B cell (primary cell): ENCODE results near the gene PPCDC. TPM values are rescaled to one million over a fixed set of nuclear protein-coding genes. Genes with fewer than 3 reads are reported as not detected.

Experiments
- ATAC-seq: fragments of 200-7000 bp; cut with Tn5 transposase; one replicate; pipeline ENCODE4 v1.10.0; 2021; ENCODE audit warnings: low read depth, mild to moderate bottlenecking, moderate number of reproducible peaks, moderate library complexity
- CTCF ChIA-PET: fragments of 350-600 bp; sonication (Branson Sonifier 250); formaldehyde crosslinking; loops from one replicate; lab custom pipeline; 2021; ENCODE audit warnings: antibody characterized with exemption, inconsistent platforms; lab: Charles Lee
- POLR2A ChIA-PET: fragments of 350-600 bp; sonication (Branson Sonifier 250); formaldehyde crosslinking; loops from one replicate; lab custom pipeline; 2021; ENCODE audit warnings: antibody characterized with exemption; lab: Charles Lee
- DNase-seq: peaks from one replicate; pipeline ENCODE4 v3.0.0; 2013
- H2AFZ ChIP-seq: 2 replicates; pipeline ENCODE4 v1.6.1; 2012; ENCODE audit warnings: mild to moderate bottlenecking, low read depth, low read length; ENCODE audit not compliant: insufficient read depth, poor library complexity, severe bottlenecking
- H3K27ac ChIP-seq, 2 donors: 1 replicate in 1 of 2; 2 replicates in 1 of 2; pipeline ENCODE4 v1.5.1; 2012 to 2013; ENCODE audit warnings: low read length in 2 of 2, mild to moderate bottlenecking in 2 of 2, moderate library complexity in 1 of 2
- H3K27me3 ChIP-seq, 4 experiments: fragments of 200-600 bp in 1 of 4; sonication (generic) in 1 of 4; replicated peaks in 1 of 4; 1 replicate in 2 of 4; 2 replicates in 2 of 4; pipeline versions ENCODE4 v1.6.1 to v1.7.0; 2013 to 2016; ENCODE audit warnings: low read length in 3 of 4, mild to moderate bottlenecking in 2 of 4, mixed read lengths in 1 of 4, moderate library complexity in 1 of 4; ENCODE audit not compliant: insufficient read depth in 4 of 4, control insufficient read depth in 3 of 4; ENCODE audit errors: control extremely low read depth in 1 of 4
- H3K36me3 ChIP-seq, 2 experiments: replicated peaks in 1 of 2; 1 replicate in 1 of 2; 2 replicates in 1 of 2; pipeline versions ENCODE4 v1.6.1 to v1.7.1; 2013; ENCODE audit warnings: low read length in 1 of 2; ENCODE audit not compliant: insufficient read depth in 2 of 2, control insufficient read depth in 1 of 2; ENCODE audit errors: control extremely low read depth in 1 of 2, extremely low read depth in 1 of 2
- H3K4me1 ChIP-seq, 2 donors: fragments of 200-600 bp in 1 of 2; sonication (generic) in 1 of 2; 1 replicate in 1 of 2; 2 replicates in 1 of 2; pipeline versions ENCODE4 v1.5.1 to v1.6.1; 2013 to 2017; ENCODE audit warnings: low read length in 2 of 2; ENCODE audit not compliant: control insufficient read depth in 2 of 2, insufficient read depth in 2 of 2
- H3K4me2 ChIP-seq: replicated peaks from 2 replicates; pipeline ENCODE3; 2012; ENCODE audit warnings: mild to moderate bottlenecking, low read depth, low read length; ENCODE audit not compliant: poor library complexity, severe bottlenecking
- H3K4me3 ChIP-seq, 5 experiments: fragments of 200-600 bp in 1 of 5; sonication (generic) in 1 of 5; 1 replicate in 3 of 5; 2 replicates in 2 of 5; pipeline versions ENCODE4 v1.5.1 to v1.7.0; 2011 to 2016; ENCODE audit warnings: low read length in 4 of 5, mild to moderate bottlenecking in 4 of 5, low read depth in 2 of 5, control low read depth in 1 of 5, moderate library complexity in 1 of 5; ENCODE audit not compliant: insufficient read depth in 1 of 5; ENCODE audit errors: control extremely low read depth in 1 of 5, extremely low read depth in 1 of 5
- H3K79me2 ChIP-seq: fragments of 200-600 bp; sonication (generic); one replicate; pipeline ENCODE4 v1.6.0; 2016; ENCODE audit warnings: low read length; ENCODE audit not compliant: control insufficient read depth, insufficient read depth
- H3K9ac ChIP-seq: fragments of 200-600 bp; sonication (generic); 2 replicates; pipeline ENCODE4 v1.6.1; 2017; ENCODE audit warnings: mild to moderate bottlenecking, low read length, moderate library complexity
- H3K9me3 ChIP-seq, 3 donors: one replicate each; pipeline versions ENCODE4 v1.6.1 to v1.7.1; 2013; ENCODE audit warnings: low read length in 2 of 3; ENCODE audit not compliant: control insufficient read depth in 2 of 3, insufficient read depth in 1 of 3; ENCODE audit errors: control extremely low read depth in 1 of 3
- H4K20me1 ChIP-seq: 2 replicates; pipeline ENCODE4 v1.6.0; 2012; ENCODE audit warnings: mild to moderate bottlenecking, low read length; ENCODE audit not compliant: insufficient read depth, control insufficient read depth, poor library complexity, severe bottlenecking
- H3K27ac Mint-ChIP-seq: one replicate; pipeline ENCODE4 v1.8.0; 2021; ENCODE audit warnings: mixed read lengths
- H3K27me3 Mint-ChIP-seq: one replicate; pipeline ENCODE4 v1.8.0; 2021; ENCODE audit warnings: mixed read lengths
- H3K4me1 Mint-ChIP-seq: one replicate; pipeline ENCODE4 v1.8.0; 2021; ENCODE audit warnings: mixed read lengths
- H3K4me3 Mint-ChIP-seq: one replicate; pipeline ENCODE4 v1.8.0; 2021; ENCODE audit warnings: mixed read lengths
- H3K9me3 Mint-ChIP-seq: one replicate; pipeline ENCODE4 v1.8.0; 2022; ENCODE audit warnings: mixed read lengths; ENCODE audit not compliant: insufficient read depth
- CTCF ChIP-seq: fragments of 200-600 bp; IDR thresholded peaks from one replicate; pipeline ENCODE4 v1.8.0; 2022; ENCODE audit warnings: antibody characterized with exemption, mild to moderate bottlenecking
- EZH2 ChIP-seq: IDR thresholded peaks from 2 replicates; pipeline ENCODE4 v1.6.1; 2012; ENCODE audit warnings: borderline replicate concordance, low read depth, mild to moderate bottlenecking, moderate library complexity, low read length; ENCODE audit not compliant: insufficient read depth, poor library complexity, severe bottlenecking
- WGBS: methylation state at CpG from one replicate; pipeline ENCODE4 v1.1.5; 2013; ENCODE audit warnings: missing lambda C conversion rate; ENCODE audit not compliant: insufficient coverage; 5-methylcytosine and 5-hydroxymethylcytosine counted together
- intact Hi-C: fragments of 100-400 bp; cut with micrococcal nuclease; formaldehyde crosslinking; loops from one replicate; pipeline ENCODE4 v1.10.0; 2022
- polyA plus RNA-seq: library from polyadenylated mRNA; depleted of rRNA; stranded (reverse); fragments of >200 nt; gene quantifications from 2 replicates; pipeline ENCODE4 v1.2.3, GENCODE V29; 2012
- total RNA-seq, 2 donors: library from RNA; stranded (reverse); fragments of 120-200 nt in 1 of 2; gene quantifications; 1 replicate in 1 of 2; 2 replicates in 1 of 2; pipeline versions ENCODE4 v1.2.3 to v1.2.4, GENCODE V29; 2013 to 2022

Gene PPCDC
- total and polyA plus RNA-seq, 2 donors (not counting 1 experiment from before 2014, with no cell fraction given): 15.1 to 19.7 TPM

DNA sequence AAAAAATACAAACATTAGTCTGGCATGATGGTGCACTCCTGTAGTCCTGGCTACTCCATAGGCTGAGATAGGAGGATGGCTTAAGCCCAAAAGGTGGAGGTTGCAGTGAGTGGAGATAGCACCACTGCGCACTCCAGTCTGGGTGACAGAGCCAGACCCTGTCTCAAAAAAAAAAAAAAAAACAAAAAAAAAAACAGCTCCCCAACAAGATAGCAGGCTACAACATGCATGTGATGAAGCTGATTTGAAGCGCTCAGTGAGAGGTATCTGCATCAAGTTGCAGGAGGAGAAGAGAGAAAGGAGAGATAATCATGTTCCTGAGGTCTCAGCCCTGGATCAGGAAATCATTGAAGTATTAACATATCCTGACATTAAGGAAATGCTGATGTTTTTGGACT lies 608 bp upstream of the PPCDC start:
- Histone ChIP-seq H2AFZ (no peak overlapping the region), H3K9ac (no peak overlapping the region), H3K9me3 (peaks cover 0 to 9% (median 0%) of the 10 kb centered on the region in 3 donors), H3K27me3 (peaks cover 0 to 39% (median 18%) of the 10 kb centered on the region in 4 experiments), H3K36me3 (no peaks in the 10 kb centered on the region), H3K79me2 (peaks cover 13% of the 10 kb centered on the region), H3K4me2 (no peak overlapping the region), H4K20me1 (no peaks in the 10 kb centered on the region), H3K4me1 (peaks cover 5 to 18% of the 10 kb centered on the region in 2 donors), H3K27ac (no peak overlapping the region), H3K4me3 (no peak overlapping the region)
- ChIA-PET CTCF (interaction anchor here (0.6 to 10.4 kb wide), 8 partner anchors 8 to 386 kb away, joined by 3 to 170 read pairs (median 4); partner anchors contain the start of gene RPP25), POLR2A (interaction anchor here (0.6 to 1.8 kb wide), 8 partner anchors 12 to 181 kb away, joined by 3 to 8 read pairs (median 4); partner anchors contain the start of genes C15orf39 and COX5A)
- peaks cover 14% of the 10 kb centered on the region for H3K4me1 Mint-ChIP-seq
- no peaks in the 10 kb centered on the region for H3K9me3 Mint-ChIP-seq
- TF ChIP-seq CTCF (no peak), EZH2 (no peak)
- H3K27me3 Mint-ChIP-seq: peaks cover 27% of the 10 kb centered on the region
- no peak for ATAC-seq
- no peak for DNase-seq
- no peak overlapping the region for H3K27ac Mint-ChIP-seq
- WGBS: no CpG with 5 or more reads among the region's 2 CpGs
- intact Hi-C loops: loop anchor here (1.0 to 10.0 kb wide), 8 partner anchors 13 to 622 kb away; partner anchors contain the start of genes CLK3, COX5A, IMP3 and RPP25
- peak overlapping the region; percentile 97 for H3K4me3 Mint-ChIP-seq
